NCI-H524 (cell line): ENCODE data around the gene RASA4.
"Not testable (repeated sequence)": the region's sequence is repeated elsewhere in the genome, so short reads cannot be mapped to it uniquely, and the experiment has no call there.

Source experiments
- DNase-seq, 2 experiments: peaks; one replicate each; lab custom pipeline; 2025; lab: John Stamatoyannopoulos, UW

Gene RASA4

GRCh38 chr7:102616507-102617125, at the start of gene RASA4:
RASA4 (minus strand) TSS chr7:102616756; CDS start chr7:102616689, 67 bp downstream.
- DNase-seq, result not testable (repeated sequence)

GRCh38 chr7:102664765-102665164, 48.2 kb upstream of the RASA4 start:
- DNase-seq, result not testable (repeated sequence)

- not testable (repeated sequence) for DNase-seq
Measured at GRCh38 chr7:102649924-102650323, 33.4 kb upstream of the RASA4 start, which contains the start of gene SPDYE2B. SPDYE2B (plus strand) TSS chr7:102650319; CDS start chr7:102652349, 2,030 bp downstream.

GRCh38 chr7:102647813-102648212, 31.3 kb upstream of the RASA4 start:
- DNase-seq, result not testable (repeated sequence)

- DNase-seq, result not testable (repeated sequence)
Measured at GRCh38 chr7:102643404-102643803, 26.8 kb upstream of the RASA4 start.

GRCh38 chr7:102642691-102643090, 26.1 kb upstream of the RASA4 start, which contains the start of gene UPK3BL1:
UPK3BL1 (minus strand) TSS chr7:102642791; CDS start chr7:102642741, 50 bp downstream.
- not testable (repeated sequence) for DNase-seq

GRCh38 chr7:102638848-102639247, 22.3 kb upstream of the RASA4 start:
- not testable (repeated sequence) for DNase-seq

- DNase-seq, result not testable (repeated sequence)
Measured at GRCh38 chr7:102636956-102637355, 20.4 kb upstream of the RASA4 start.

- DNase-seq, result not testable (repeated sequence)
Measured at GRCh38 chr7:102635354-102635753, 18.8 kb upstream of the RASA4 start.

GRCh38 chr7:102634299-102634698, 17.7 kb upstream of the RASA4 start:
- DNase-seq, result not testable (repeated sequence)

- DNase-seq, result not testable (repeated sequence)
Measured at GRCh38 chr7:102630622-102631021, 14.1 kb upstream of the RASA4 start.

- not testable (repeated sequence) for DNase-seq
Measured at GRCh38 chr7:102627271-102627904, 10.8 kb upstream of the RASA4 start.

- not testable (repeated sequence) for DNase-seq
Measured at GRCh38 chr7:102618122-102618521, 1.6 kb upstream of the RASA4 start.

- DNase-seq, result not testable (repeated sequence)
Measured at GRCh38 chr7:102615930-102616329, 626 bp downstream of the RASA4 start.

- DNase-seq, result not testable (repeated sequence)
Measured at GRCh38 chr7:102614873-102615272, 1.7 kb downstream of the RASA4 start.

- not testable (repeated sequence) for DNase-seq
Measured at GRCh38 chr7:102614346-102614697, 2.2 kb downstream of the RASA4 start.

GRCh38 chr7:102613575-102614345, 2.8 kb downstream of the RASA4 start:
- DNase-seq, result not testable (repeated sequence)

- DNase-seq, result not testable (repeated sequence)
Measured at GRCh38 chr7:102611675-102612325, 4.8 kb downstream of the RASA4 start.

- not testable (repeated sequence) for DNase-seq
Measured at GRCh38 chr7:102611013-102611674, 5.4 kb downstream of the RASA4 start.

GRCh38 chr7:102610441-102610840, 6.1 kb downstream of the RASA4 start:
- not testable (repeated sequence) for DNase-seq

- DNase-seq, result not testable (repeated sequence)
Measured at GRCh38 chr7:102609734-102610133, 6.8 kb downstream of the RASA4 start.
